AG10803 (cell line): ENCODE data around the gene GFI1.

Experiments used
- DNase-seq: peaks from one replicate; pipeline ENCODE4 v3.0.0; 2010; ENCODE audit warnings: low read depth
- H3K4me3 ChIP-seq: 2 replicates; pipeline ENCODE4 v1.5.1; 2011; ENCODE audit warnings: mild to moderate bottlenecking, low read length, control low read depth
- TF ChIP-seq, protein P1 (sequence below): conservative IDR thresholded peaks from 2 replicates; pipeline ENCODE4 v1.5.1; 2011; ENCODE audit warnings: mild to moderate bottlenecking, low read length, control low read depth, inconsistent platforms

The GFI1 gene

DNA sequence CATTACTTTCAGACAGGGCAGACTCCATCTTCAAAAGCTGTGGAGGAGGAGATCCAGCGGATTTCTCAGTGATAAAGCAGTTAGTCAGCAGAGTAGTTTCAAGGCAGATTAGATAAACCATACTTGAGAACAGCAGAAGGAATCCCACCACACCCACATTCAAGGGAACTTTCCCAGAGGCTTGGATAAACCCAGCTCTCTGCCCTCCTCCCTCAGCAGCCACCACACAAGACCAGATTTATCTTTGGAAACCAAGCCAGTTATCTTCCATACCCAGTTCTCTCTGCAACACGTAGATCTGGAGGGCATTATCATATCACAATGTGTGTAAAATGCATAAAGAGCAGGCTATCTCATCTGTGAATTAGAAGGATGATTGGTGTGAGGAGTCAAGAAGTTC is 40.2 kb downstream of the GFI1 start:
- DNase-seq: no peak
- TF ChIP-seq, protein P1, sequence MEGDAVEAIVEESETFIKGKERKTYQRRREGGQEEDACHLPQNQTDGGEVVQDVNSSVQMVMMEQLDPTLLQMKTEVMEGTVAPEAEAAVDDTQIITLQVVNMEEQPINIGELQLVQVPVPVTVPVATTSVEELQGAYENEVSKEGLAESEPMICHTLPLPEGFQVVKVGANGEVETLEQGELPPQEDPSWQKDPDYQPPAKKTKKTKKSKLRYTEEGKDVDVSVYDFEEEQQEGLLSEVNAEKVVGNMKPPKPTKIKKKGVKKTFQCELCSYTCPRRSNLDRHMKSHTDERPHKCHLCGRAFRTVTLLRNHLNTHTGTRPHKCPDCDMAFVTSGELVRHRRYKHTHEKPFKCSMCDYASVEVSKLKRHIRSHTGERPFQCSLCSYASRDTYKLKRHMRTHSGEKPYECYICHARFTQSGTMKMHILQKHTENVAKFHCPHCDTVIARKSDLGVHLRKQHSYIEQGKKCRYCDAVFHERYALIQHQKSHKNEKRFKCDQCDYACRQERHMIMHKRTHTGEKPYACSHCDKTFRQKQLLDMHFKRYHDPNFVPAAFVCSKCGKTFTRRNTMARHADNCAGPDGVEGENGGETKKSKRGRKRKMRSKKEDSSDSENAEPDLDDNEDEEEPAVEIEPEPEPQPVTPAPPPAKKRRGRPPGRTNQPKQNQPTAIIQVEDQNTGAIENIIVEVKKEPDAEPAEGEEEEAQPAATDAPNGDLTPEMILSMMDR: no peak
- no peak overlapping the region for H3K4me3 ChIP-seq

DNA sequence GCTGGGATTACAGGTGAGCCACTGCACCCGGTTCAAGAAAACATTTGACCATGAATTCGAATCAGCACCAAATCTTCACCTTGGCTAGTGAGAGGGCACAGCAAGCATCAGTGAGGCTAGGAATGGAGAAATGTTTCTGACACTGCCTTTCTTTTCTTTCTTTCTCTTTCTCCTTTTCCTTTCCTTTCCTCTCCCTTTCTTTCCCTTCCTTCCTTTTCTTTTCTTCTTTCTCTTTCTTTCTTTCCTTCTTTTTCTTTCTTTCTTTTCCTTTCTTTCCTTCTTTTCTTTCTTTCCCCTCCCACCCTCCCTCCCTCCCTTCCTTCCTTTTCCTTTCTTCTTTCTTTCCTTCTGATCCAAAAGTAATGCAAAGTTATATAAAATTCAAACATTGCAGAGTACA is 40.9 kb downstream of the GFI1 start:
- TF ChIP-seq, protein P1: no peak
- no peak for DNase-seq
- no peak overlapping the region for H3K4me3 ChIP-seq

DNA sequence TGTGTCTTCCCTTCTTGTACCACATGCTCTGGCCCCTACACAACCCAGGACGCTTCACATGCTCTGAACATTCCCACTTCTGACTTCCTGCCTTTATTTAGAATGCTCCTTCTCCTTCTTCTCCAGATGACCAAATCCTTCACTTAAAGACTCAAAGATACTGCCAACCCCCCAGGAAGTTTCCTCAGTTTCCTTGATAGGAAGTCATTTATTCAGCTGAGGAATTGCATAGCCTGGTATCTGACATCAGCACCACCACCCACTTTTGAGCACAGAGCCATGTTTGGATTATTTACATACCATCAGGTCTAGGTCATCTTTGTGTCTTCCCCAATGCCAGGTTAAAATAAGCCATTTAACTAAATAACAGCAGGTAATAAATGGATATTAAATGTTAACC is 42.4 kb downstream of the GFI1 start:
- H3K4me3 ChIP-seq: no peak overlapping the region
- TF ChIP-seq, protein P1: no peak
- DNase-seq: peak; percentile 31

DNA sequence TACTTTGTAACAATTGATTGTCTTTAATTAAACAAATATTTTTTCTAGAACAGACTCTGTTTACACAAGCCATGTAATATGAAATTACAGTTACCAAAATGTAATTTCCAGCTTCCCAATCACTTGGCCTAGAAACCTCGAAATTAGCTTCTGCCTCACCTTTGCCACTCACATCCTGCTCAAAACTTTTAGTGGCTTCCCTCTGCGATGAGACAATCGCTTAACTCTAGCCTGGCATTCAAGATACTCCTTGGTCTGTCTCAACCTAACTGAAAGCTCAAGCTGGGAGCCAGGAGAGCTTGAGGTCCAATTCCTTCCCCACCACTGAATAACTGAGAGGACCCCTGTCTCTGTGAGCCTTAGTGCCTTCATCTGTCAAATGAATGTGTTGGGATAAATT is 42.8 kb downstream of the GFI1 start:
- TF ChIP-seq, protein P1: no peak
- no peak for DNase-seq
- no peak overlapping the region for H3K4me3 ChIP-seq

DNA sequence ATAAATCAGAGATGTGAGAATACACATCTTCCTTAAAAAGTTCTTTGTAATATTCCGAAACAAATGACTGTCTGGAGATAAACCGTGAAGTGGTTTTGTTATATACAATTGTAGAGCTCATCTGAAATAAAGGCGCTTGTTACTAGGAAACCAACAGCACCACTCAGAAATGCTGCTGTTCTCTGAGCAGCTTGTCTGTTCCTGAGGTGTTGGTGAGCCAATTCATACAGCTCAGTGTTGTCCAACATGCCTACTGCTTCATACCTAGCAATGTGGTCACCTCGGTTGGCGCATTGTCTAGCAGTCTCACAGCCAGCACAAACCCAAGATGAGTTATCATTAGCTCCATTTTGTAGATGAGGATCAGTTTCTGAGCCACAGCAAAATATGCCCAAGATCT is 44.4 kb downstream of the GFI1 start:
- TF ChIP-seq, protein P1: no peak
- no peak for DNase-seq
- H3K4me3 ChIP-seq: no peak overlapping the region

DNA sequence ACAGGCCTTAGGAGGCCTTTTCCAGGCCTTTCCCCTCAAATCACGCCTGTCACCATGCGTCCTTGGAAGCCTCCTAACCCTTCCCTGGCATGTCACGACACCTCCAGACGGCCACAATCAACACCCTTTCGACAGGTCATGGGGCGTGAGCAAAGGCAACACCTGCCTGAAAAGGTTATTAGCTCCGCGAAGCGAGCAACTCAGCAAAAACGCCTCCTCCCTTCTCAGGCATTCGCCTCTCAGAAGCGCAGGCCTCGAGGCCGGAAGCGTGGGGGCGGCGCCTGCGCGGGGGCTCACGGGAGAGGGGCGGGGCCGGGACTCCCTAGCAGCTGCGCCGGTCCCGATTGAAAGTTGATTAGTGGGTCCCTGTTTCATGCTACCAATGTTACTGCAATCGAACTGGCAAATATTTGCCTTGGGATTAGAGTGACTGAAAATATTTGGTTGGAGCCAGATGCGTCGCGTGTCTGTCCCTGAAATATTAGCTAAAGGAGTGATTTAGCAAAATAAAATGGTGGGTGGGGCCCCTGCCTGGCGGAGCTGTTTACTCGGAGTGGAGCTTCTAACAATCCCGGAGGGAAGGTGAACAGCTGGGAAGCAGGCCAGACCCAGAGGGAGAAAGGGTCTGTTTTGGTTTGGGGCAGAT is 44.9 kb downstream of the GFI1 start:
- TF ChIP-seq, protein P1: no peak
- no peak for DNase-seq
- H3K4me3 ChIP-seq: no peak overlapping the region

DNA sequence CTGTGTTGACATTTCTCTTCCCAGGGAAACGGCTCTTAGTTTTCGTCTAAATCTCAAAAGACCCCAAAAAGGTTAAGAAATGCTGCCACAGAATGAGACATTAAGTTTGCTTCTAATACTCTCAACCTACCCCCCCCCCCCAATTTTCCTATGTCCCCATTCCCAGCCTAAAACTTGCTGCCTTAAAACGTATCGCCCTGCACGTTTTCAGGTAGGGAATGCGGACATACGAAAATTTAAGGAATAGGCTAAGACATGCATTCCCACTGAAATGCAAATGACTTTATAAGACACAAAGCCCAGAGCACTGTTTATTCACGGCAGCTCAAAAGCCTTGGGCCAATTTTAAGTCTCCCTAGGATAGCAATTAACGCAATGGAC is 45.4 kb downstream of the GFI1 start:
- TF ChIP-seq, protein P1: no peak
- no peak for DNase-seq
- no peak overlapping the region for H3K4me3 ChIP-seq
